T-helper 1 cell (primary cell): ENCODE data around the gene OXLD1.
A peak's percentile ranks its signal among the peaks of the same experiment; 100 is the strongest.

Experiments used
- DNase-seq, 5 donors: peaks; one replicate each; pipeline ENCODE4 v3.0.0-alpha.2; 2012 to 2020

Gene OXLD1

DNA sequence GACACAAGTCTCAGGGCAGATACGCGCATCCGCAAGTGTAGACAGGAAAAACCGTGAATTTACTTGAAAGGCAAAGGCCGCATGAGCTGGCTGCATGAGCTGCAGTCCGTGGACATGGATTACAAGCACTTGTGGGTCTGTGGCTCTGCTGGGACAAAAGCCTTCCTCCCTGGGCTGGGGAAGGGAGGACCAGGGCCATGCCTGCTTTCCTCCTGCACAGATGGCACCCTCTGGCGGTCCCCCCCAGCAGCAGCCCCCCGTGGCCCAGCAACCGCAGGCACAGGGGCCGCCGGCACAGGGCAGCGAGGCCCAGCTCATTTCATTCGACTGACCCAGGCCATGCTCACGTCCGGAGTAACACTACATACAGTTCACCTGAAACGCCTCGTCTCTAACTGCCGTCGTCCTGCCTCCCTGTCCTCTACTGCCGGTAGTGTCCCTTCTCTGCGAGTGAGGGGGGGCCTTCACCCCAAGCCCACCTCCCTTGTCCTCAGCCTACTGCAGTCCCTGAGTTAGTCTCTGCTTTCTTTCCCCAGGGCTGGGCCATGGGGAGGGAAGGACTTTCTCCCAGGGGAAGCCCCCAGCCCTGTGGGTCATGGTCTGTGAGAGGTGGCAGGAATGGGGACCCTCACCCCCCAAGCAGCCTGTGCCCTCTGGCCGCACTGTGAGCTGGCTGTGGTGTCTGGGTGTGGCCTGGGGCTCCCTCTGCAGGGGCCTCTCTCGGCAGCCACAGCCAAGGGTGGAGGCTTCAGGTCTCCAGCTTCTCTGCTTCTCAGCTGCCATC is 35.1 kb upstream of the OXLD1 start:
- DNase-seq = no peak

DNA sequence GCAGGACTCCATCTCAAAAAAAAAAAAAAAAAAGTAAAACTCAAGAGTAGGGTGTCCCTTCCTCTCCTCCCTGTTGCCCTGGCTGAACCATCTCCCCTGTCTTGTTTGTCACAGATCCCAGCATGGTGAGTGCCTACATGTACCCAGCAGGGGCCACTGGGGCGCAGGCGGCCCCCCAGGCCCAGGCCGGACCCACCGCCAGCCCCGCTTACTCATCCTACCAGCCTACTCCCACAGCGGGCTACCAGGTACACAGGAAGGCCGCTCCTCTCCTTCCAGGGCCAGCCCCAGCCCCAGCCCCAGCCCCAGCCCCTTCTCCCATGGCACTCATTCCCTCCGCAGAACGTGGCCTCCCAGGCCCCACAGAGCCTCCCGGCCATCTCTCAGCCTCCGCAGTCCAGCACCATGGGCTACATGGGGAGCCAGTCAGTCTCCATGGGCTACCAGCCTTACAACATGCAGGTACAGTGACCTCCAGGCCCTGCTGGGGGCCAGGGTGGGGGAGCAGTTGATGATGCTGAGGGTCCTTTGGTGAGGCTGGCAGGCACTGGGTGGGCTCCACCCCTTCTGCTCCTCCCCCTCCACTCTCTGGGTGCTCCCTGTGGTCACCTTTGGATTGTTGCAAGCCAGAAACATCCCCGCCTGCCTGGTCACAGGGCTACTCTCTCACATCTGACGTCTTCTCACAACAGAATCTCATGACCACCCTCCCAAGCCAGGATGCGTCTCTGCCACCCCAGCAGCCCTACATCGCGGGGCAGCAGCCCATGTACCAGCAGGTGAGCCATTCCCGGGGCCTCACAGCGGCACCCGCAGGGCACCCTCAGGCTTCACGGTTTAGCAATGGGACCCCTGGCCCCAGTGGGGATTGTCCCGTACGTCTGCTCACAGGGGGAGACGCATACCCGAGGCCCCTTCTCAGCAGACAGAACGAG is 34.2 kb upstream of the OXLD1 start:
- DNase-seq = no peak

DNA sequence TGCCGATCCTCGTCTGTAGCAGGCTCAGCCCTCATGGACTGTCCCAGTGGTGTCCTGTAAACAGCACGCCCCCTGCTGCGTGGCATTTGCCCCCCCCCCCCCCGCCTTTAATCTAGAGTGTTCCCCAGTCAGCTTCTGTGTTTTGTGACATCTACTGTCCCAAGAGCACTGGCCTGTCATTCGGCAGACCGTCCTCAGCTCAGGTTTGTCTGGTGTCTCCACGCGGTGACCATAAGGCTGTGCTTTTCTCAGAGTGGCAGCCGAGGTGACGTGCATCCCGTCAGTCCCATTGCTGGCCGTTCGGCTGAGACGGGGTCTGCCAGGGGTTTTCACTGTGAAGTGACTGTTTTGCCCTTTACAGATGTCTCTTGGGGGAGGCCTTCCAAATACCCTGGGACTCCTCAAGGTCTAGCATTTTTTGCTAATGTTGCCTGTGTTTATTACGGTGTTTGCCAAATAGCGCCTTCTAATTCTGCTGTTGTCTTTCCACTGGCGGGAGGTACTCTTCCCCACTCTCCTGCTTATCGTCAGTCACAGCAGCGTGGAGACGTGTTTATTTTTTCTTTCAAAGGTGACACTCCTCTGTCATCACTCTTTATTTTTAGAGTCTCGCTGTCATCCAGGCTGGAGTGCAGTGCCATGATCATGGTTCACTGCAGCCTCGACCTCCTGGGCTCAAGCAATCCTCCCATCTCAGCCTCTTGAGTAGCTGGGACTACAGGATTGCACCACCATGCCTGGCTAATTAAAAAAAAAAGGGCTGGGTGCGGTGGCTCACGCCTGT is 31.0 kb upstream of the OXLD1 start:
- no peak for DNase-seq

DNA sequence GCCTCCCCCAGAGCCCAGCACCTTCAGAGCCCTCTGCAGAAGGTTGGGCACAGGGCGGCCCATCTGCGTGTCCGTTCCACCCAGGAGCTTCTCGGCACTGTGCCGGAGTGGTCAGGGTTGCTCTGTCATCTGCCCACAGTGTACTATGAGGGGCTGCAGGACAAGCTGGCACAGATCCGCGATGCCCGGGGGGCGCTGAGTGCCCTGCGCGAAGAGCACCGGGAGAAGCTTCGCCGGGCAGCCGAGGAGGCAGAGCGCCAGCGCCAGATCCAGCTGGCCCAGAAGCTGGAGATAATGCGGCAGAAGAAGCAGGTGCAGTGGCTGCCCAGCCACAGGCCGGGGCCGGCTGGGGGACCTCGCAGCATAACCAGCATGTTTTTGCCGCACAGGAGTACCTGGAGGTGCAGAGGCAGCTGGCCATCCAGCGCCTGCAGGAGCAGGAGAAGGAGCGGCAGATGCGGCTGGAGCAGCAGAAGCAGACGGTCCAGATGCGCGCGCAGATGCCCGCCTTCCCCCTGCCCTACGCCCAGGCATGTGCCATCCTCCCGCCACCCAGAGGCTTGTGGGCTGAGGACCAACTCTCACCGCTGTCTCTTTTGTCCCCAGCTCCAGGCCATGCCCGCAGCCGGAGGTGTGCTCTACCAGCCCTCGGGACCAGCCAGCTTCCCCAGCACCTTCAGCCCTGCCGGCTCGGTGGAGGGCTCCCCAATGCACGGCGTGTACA is 30.0 kb upstream of the OXLD1 start:
- no peak for DNase-seq

DNA sequence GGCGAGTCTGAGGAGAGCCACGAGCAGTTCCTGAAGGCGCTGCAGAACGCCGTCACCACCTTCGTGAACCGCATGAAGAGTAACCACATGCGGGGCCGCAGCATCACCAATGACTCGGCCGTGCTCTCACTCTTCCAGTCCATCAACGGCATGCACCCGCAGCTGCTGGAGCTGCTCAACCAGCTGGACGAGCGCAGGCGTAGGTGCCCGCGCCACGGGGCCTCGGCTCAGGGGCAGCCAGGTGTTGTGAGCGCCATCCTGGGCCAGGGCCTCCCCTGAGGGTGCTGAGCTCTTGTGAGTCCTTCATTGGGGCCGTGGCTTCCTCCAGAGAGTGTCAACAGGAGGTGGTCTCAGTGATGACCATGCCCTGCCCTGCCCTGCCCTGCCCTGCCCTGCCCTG is 29.4 kb upstream of the OXLD1 start:
- DNase-seq = no peak

DNA sequence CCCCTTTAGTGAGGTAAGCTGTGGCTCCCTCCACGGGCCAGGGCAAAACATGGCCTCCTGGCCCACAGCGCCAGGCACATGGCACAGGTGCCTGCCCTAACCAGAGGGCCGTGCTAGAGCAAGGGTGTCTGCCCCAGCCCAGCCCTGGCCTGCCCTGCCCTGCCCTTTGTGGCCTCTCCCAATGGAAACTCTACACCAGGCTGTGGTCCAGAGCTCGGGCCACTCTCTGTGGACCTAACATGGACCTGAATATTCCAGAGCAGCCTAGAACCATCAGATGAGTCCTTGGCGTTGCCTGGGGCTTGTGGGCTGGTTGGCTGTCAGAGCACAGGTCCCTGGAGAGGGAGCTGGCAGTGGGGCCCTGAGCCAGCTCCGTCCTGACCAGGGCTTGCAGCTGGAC is 28.8 kb upstream of the OXLD1 start:
- no peak for DNase-seq

DNA sequence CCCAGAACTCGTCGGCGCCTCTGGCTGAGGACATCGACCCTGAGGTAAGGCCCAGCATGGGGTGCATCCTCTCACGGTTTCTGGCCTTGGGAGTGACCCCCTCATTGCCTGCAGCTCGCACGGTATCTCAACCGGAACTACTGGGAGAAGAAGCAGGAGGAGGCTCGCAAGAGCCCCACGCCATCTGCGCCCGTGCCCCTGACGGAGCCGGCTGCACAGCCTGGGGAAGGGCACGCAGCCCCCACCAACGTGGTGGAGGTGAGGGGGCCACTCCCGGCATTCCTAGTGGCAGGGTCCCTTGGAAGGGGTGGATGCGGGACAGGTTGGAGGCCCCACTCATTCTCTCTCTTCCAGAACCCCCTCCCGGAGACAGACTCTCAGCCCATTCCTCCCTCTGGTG is 28.4 kb upstream of the OXLD1 start:
- DNase-seq = no peak

DNA sequence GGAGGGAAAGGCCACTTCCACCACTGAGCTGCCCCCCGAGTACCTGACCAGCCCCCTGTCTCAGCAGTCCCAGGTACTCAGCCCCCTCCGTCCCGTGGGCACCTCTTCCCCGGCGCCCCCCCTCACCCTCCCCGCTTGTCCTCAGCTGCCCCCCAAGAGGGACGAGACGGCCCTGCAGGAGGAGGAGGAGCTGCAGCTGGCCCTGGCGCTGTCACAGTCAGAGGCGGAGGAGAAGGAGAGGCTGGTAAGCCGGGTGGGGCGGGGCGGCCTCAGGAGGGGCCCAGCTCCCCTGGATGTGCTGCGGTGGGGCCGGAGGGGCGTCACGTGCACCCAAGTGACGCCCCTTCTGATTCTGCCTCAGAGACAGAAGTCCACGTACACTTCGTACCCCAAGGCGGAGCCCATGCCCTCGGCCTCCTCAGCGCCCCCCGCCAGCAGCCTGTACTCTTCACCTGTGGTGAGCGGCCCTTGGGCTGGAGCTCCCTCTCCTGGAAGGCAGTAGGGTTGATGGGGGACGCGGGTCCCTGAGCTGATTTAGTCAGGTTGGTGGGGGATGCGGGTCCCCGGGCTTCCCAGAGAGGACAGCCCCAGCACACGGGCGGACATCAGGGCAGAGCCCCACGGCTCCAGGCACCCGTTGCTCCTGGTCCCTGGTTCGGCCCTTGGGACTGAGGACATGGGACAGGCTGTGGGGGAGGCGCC is 27.3 kb upstream of the OXLD1 start:
- DNase-seq = no peak

DNA sequence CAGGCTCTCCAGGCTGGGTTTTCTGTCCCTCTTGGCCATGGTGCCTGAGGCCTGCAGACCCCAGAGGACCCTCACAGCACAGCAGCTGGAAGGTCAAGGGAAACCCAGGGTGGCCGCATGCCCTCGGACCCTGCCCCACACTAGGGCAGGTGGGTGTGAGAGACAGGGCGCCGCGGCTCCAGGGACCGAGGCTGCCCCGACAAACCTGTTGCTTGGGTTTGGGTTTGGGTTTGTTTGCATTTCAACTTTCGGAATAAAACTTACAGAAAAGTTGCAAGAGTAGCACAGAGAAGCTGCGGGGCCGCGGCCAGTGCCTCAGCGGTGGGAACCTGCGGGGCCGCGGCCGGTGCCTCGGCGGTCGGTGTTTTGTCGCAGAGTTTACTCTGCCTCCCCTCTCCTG is 25.2 kb upstream of the OXLD1 start:
- DNase-seq = no peak

DNA sequence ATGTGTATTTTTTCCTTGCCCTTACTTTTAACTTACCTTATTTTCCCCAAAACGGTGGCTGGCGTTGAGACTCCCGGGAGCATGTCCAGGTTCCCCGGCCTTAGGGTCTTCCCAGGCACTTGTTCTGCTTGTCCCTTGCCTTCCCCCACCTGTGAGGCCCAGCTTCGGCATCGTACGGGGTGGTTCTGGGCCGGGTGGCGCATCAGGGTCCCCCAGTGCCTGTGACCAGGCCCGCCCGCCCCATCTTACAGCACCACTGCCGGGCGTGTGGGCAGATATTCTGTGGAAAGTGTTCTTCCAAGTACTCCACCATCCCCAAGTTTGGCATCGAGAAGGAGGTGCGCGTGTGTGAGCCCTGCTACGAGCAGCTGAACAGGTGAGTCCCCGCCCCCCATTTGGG is 24.8 kb upstream of the OXLD1 start:
- DNase-seq = no peak

DNA sequence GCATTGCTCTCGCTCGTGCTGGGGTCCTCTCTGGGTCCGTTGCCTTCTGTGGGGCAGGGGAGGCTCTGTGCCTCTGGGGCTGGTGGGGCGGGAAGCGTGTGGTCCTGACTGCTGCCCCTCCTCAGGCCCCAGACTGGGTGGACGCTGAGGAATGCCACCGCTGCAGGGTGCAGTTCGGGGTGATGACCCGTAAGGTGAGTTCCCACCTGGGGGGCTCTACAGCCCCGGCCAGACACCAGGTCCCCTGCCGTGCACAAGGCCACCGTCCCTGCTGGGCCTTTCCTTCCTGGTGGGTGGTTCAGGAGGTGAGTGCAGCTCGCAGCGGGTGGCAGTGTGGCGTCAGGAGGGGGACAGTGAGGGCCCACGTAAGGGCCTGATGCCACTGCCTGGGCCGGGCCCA is 24.1 kb upstream of the OXLD1 start:
- DNase-seq = no peak

DNA sequence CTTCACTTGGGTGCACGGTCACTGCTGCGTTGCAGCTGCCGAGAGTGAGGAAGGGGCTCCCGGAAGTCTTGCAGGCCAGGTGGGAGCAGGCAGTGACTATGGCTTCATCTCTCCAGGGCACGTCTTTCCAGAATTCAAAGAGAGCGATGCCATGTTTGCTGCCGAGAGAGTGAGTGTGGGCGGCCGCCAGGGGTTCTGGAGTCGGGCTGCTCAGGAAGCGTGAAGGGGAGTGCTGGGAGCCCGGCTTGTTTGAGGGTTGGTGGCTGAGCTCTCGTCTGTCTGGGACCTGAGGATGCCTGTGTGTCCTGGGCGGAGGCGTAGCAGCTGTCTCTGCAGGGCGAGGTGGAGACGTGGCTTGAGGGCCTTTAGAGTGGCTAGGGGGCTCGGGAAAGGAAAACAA is 23.7 kb upstream of the OXLD1 start:
- no peak for DNase-seq

DNA sequence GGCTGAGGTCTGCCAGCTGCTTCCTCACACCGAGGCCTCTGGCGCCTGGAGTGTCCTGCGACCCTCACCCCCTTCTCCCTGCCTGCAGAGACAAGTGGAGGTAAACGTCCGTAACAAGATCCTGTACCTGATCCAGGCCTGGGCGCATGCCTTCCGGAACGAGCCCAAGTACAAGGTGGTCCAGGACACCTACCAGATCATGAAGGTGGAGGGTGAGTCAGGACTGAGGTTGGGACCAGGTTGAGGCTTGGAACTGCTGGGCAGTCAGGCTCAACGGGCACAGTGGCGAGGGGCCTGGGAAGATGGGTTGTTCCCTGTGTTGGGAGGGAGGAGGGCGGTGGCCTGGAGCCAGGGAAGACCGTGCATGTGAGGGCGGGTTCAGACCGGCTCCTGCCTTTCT is 22.2 kb upstream of the OXLD1 start:
- DNase-seq = no peak

DNA sequence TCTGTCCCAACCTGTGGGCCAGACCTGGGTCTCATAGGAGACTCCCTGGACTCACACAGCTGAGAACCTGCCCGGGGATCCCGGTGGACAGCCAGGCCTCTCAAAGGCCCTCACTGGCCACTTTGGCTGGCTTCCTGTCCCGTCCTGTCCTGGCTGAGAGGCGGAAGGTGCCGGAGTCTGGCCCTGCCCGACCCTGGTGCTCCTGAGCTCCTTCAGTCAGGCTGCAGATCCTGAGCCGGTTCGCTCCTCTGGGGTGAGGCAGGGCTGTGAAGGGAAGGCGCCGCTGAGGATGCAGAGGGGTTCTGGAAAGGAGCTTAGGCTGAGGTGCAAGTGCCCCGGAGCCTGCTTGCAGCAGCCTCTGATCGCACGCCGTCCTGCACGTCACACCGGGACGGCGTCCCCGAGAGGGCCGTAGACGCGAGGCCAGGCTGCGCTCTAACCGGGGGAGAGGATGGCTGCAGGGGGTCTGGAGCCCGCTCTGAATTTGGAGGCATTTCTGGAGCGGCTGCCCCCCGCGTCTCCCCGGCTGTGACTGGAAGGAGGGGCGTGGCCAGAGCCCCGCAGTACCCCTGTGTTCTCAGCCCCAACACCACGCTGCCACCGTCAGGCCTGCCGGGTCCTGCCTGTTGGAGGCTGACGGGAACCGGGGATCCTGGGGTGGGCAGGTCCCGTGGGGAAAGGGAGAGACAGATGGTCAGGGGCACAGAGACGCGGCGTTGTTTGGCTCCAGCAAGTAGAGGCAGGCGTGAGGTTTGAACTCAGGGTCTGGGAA is 21.6 kb upstream of the OXLD1 start:
- DNase-seq = no peak

DNA sequence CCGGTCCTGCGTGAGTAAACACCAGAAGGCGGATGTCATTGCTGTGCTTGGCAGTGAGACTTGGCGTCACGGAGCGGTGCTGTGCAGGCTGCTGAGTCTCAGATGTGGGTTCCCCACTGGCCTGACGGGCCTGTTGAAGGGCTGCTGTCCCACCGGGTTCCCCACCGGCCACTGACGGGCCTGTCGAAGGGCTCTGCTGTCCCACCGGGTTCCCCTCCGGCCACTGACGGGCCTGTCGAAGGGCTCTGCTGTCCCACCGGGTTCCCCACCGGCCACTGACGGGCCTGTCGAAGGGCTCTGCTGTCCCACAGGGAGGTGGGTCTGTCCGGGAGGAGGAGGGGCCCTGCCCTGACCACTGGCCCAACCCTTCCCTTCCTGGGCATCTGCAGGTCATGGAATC is 20.2 kb upstream of the OXLD1 start:
- no peak for DNase-seq

DNA sequence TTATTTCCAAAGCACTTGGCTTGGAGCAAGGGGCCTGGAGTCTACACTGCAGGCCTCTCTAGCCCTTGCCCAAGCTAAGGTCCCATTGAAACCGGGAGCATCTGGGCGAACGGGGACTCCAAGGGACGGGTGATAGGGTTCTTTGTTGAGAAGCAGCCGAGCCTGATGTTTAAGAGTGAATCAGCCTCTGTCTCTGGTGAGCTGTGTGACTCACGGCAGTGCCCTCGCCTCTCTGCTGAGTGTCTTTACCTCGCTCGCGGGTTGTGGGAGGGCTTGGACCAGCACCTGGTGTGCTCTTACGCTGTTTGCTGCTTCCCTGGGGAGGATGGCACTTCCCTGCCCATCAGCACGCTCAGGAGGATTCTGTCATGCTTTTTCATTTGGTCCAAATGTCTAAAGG is 18.7 kb upstream of the OXLD1 start:
- no peak for DNase-seq

DNA sequence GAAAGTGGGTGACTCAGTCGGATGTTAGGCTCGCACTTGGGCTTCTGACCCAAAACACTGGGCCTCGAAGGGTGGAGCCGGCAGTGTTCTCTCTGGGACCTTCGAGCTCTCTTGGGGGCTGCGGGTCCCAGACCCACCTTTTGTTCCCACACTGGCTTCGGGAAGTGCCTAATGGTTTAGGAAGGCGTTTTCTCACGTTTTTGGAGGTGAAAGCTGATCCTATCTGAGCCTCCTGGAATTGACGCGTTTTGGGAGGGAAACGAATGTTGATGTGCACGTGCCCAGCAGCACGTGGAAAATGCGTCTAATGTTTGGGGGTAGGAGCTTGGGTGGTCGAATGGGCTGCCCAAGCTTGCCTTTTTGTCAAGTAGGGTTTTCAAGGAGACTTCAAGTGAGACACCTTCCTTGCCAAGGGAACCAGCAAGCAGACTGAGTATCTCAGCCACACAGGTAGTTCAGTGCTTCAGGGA is 18.1 kb upstream of the OXLD1 start:
- no peak for DNase-seq

DNA sequence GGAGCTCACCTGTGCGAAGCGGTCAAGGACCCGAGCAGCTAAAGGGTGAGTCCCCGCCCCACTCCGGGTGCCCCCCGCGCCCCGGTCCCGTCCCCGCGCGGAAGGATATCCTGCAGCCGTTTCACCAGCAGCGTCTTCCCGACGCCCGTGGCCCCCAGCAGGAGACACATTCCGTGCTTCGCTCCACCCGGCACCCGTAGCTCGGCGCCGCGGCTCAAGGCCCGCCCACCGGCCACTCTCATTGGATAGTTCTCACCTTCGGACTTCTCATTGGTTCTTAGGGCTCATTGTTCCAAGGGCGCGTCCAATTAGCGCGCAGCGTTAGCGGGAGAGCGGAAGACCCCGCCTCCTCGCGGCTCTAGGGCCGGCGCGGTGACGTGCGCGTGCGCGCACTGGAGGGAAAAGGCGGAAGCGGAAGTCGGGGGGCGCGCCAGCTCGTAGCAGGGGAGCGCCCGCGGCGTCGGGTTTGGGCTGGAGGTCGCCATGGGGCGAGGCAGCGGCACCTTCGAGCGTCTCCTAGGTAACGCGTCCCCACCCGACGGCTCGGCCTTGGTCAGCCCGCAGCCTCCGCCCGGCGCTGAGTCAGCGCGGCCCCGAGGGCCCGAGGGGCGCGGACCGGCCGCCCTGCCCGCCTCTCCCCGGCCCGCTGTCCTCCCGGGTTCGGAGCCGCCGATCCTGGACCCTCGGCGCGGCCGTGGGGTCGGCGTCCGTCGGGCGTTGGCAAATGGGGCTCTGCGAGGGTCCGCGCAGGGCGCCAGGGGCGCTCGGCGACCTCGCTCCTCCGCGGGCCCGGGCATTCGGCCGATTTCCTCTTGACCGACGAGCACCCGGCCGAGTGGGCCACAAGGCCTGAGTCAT is 17.4 kb upstream of the OXLD1 start, which contains the start of the genes ARL16 and HGS:
ARL16 (minus strand) TSS at position 214 of the 858 bp plus-strand sequence; CDS start at position 170, 44 bp downstream.
HGS (plus strand) TSS at position 428 of the 858 bp plus-strand sequence; CDS start at position 484, 56 bp downstream.
- peak; percentile 93 to 99 (median 95) for DNase-seq

DNA sequence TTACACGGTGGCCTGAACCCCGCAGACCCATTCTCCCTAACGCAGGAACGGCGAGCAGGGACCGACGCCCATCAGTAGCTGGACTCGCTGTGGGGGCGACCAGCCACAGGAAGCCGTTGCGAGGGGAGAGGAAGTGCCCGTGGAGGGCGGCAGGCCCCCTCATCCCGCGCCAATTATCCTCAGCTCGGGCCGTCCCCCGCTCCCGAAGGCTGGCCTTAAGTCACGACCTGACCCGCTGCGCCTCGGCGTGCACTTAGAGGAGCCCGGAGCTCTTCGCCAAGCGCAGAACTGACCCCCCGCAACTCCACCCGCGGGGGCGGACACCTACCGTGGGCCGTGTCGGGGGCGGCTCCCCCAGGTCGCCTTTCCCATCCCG is 16.8 kb upstream of the OXLD1 start:
- DNase-seq = no peak
